Right ventricle myocardium superior (tissue), 1 donor: ENCODE data around the gene SPAG7. TPM values are rescaled to one million over a fixed set of nuclear protein-coding genes. Genes with fewer than 3 reads are reported as not detected.
A peak's percentile ranks its signal among the peaks of the same experiment; 100 is the strongest.
"Not testable (repeated sequence)": the region's sequence is repeated elsewhere in the genome, so short reads cannot be mapped to it uniquely, and the experiment has no call there.

Experiments
- ATAC-seq: fragments of 200-7000 bp; cut with Tn5 transposase; one replicate; pipeline ENCODE4 v1.9.1; 2020; ENCODE audit warnings: mild to moderate bottlenecking; ENCODE audit not compliant: poor library complexity
- DNase-seq: peaks from one replicate; pipeline ENCODE4 v3.0.0-alpha.2; 2020
- intact Hi-C: fragments of 100-400 bp; cut with DNase I; formaldehyde crosslinking; loops from one replicate; pipeline ENCODE4 v1.11.2; 2022
- total RNA-seq: library from RNA; stranded (reverse); fragmentation: NEBNext Ultra II Directional; extraction: Animal tissue kit (Norgen Biotek cat#: 25700); gene quantifications from one replicate; pipeline ENCODE4 v1.2.1, GENCODE V29; 2021
- donor health status: DM: no; HTN: yes; CAD: no; lungs with severe emphysema.

SPAG7 gene
- total RNA-seq, 1 donor from 2014 or later, result 158 TPM

DNA sequence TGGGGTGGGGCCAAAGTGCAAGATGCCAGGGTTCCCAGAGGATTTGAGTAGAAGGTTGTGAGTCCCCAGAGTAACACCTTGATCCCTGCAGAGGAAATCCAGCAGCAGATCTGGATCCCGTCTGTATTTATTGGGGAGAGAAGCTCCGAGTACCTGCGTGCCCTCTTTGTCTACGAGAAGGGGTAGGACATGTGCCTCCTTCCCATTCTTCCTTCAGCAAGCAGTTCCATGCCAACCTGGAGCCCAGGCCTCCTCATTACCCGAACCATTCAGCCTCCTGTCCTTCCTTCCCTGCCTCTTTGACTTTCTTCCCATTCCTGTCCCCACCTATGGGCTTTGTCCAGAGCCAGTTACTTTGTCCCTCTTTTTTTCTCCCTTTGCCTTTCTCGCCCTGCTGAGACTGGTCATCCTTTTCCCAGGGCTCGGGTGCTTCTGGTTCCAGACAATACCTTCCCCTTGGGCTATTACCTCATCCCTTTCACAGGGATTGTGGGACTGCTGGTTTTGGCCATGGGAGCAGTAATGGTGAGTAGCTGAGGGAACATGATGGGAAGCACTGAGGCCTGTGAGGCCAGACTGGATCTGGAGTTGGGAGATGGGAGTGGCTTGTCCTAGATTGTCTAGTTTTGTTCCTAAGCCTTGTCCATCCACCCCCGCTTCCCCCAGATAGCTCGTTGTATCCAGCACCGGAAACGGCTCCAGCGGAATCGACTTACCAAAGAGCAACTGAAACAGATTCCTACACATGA, 24.7 kb downstream of the SPAG7 start:
- no peak for ATAC-seq
- DNase-seq, result no peak
- intact Hi-C loops, result no loop called here

- intact Hi-C loops, result no loop called here
- DNase-seq, result no peak
Measured at GRCh38 chr17:4941319-4941610, 26.4 kb downstream of the SPAG7 start.

DNA sequence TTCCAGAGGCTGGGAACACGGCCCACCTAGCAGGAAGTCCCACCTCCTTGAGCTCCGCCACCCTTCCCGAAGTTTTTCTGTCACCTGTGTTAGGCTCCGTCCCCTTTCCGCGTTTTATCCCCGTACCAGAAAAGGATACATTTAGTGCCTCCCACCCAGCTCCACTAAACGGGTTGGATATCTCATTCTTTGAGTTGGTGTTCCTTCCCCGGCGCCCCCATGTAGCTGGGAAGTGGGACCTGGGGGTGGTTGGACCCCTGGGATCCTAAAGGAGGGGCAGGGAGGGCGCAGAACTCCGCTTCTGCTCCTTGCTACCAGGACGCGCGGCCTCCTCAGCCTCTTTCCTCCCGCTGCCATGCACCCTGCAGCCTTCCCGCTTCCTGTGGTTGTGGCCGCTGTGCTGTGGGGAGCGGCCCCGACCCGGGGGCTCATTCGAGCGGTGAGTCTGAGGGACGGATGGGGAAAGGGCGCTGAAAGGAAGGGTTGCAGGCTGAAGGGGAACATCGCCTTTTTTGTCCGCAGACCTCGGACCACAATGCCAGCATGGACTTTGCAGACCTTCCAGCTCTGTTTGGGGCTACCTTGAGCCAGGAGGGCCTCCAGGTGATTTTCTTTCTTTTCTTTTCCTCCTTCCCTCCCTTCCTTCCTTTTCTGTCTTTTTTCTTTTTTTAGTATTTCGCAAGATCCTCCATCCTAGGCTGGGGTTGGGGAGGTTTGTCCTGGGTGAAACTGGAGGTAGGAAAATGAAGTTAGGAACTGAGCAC, 26.9 kb downstream of the SPAG7 start:
- DNase-seq, result no peak
- intact Hi-C loops, result no loop called here
- ATAC-seq, result peak; percentile 78

More at GRCh38 chr17:4941319-4941610, 26.4 kb downstream of the SPAG7 start:
- ATAC-seq, result no peak

DNA sequence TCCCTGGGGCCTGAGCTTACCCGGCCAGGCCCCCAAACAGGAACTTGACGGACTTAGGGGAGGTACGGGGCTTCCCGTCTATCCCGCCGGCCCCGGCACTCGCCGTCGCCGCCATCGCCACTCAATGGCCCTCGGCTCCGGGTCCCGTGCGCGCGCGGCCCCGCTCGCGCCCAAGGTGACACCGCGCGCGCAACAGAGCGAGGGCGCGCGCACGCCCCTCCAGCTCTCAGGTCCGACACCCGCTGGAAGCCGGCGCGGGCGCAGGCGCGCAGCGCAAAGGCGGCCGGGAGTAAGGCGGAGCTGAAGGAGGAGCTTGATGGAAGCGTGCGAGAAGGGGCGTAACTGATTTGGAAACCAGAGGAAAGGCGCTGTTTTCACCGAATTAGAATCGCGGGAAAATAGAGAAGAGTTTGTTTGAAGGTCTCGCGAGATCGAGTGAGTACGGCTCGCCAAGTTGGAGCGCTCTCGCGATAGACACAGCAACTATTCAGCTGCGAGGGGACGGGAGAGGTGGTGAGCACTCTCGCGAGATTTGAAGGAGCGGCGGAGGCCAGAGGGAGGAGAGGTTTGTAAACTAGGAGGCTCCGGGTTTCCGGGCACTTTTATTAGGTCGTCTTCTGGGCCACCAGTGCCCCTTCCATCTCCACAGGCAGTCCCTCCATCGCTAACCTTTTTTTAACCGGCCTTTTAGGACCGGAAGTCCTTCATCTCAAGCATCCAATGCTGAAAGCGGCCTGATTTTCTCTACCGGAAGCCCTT, 27.6 kb downstream of the SPAG7 start, which contains the start of the genes RNF167 and SLC25A11:
Gene RNF167, plus strand, starts transcription at position 473 of the 759 bp plus-strand sequence. CDS start 642 bp downstream, outside the sequence.
Gene SLC25A11, minus strand, starts transcription at position 251 of the 759 bp plus-strand sequence. Its CDS starts 136 bp downstream, at position 115.
- ATAC-seq (peak; percentile 95), DNase-seq (peak; percentile 95)
- intact Hi-C loops, result no loop called here

DNA sequence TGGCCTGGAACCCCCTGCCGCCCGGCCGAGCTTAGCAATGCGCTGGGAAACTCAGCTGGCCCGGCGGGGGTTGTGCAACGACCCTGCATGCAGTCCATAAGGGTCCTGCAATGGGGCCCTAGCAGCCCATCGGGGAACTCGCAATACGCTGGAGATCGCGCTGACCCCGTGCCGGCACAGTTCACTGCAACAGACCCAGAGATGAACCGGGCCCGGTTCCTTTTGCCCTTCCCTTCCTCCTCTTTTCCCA, 28.1 kb downstream of the SPAG7 start:
- intact Hi-C loops, result no loop called here
- DNase-seq, result no peak
- ATAC-seq, result no peak

DNA sequence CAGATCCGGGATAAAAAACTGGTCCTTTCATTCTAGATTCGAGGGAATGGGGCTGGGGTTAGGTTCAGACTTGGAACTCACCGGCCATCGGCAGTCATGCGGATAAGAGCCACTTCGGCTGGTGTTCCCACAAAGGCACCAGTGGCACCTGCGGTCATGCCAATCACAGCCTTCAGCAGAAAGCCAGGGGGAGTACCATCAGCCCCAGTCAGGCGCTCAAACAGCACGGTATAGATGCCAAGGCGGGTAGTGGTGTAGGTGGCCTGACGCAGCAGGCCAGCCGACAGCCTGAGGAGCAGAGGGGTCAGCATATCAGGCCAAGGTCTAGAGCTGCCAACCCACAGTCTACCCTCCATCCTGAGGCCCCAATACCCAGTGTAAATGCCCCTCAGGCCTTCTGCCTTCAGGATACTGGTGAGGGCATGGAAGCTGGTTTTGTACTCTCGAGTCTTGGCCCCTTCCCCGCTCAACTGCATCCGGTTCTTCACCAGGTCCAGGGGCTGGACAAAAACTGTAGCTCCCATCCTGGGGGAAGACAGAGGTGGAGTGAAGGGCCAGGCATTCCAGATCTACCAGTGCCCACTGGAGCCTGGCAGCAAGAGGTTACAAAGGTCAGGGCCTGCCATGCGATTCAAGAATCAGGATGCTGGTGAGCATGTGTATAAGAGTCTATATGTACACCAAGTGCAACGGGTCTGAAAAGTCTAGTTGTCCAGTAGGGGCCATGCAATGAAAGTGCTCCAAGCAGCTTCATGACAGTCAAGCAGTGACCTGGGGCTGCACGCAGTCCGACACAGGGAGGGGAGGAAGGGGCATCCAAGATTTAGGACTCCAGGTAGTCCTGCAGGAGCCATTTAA, 28.7 kb downstream of the SPAG7 start:
- no peak for ATAC-seq
- intact Hi-C loops, result no loop called here
- DNase-seq, result no peak

GRCh38 chr17:4938069-4938491, 29.5 kb downstream of the SPAG7 start:
- DNase-seq (no peak), ATAC-seq (no peak)
- intact Hi-C loops, result no loop called here

GRCh38 chr17:4937553-4937952, 30.1 kb downstream of the SPAG7 start:
- DNase-seq (no peak), ATAC-seq (no peak)
- intact Hi-C loops, result no loop called here

GRCh38 chr17:4936436-4936835, 31.2 kb downstream of the SPAG7 start:
- ATAC-seq (no peak), DNase-seq (no peak)
- intact Hi-C loops, result no loop called here

- intact Hi-C loops, result no loop called here
- DNase-seq (no peak), ATAC-seq (no peak)
Measured at GRCh38 chr17:4935650-4936049, 32.0 kb downstream of the SPAG7 start.

DNA sequence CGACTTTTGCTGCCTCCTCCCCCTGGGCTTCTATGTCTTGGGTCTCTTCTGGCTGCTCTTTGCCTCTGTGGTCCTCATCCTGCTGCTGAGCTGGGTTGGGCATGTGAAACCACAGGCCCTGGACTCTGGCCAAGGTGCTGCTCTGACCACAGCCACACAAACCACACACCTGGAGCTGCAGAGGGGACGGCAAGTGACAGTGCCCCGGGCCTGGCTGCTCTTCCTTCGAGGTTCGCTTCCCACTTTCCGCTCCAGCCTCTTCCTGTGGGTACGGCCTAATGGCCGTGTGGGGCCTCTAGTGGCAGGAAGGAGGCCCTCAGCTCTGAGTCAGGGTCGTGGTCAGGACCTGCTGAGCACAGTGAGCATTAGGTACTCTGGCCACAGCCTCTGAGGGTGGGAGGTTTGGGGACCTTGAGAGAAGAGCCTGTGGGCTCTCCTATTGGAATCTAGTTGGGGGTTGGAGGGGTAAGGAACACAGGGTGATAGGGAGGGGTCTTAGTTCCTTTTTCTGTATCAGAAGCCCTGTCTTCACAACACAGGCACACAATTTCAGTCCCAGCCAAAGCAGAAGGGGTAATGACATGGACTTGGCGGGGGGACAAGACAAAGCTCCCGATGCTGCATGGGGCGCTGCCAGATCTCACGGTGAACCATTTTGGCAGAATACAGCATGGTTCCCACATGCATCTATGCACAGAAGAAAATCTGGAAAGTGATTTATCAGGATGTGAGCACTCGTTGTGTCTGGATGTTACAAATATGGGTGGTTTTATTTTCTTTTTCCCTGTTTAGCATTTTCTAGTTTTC, 33.2 kb downstream of the SPAG7 start:
- intact Hi-C loops, result no loop called here
- no peak for DNase-seq
- ATAC-seq, result peak; percentile 28

GRCh38 chr17:4933646-4934045, 34.0 kb downstream of the SPAG7 start:
- intact Hi-C loops, result no loop called here
- DNase-seq (no peak), ATAC-seq (no peak)

DNA sequence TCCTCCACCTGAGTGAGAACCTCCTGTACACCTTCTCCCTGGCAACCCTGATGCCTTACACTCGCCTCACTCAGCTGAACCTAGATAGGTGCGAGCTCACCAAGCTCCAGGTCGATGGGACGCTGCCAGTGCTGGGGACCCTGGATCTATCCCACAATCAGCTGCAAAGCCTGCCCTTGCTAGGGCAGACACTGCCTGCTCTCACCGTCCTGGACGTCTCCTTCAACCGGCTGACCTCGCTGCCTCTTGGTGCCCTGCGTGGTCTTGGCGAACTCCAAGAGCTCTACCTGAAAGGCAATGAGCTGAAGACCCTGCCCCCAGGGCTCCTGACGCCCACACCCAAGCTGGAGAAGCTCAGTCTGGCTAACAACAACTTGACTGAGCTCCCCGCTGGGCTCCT, 34.9 kb downstream of the SPAG7 start:
- no peak for DNase-seq
- intact Hi-C loops, result no loop called here
- ATAC-seq, result no peak

DNA sequence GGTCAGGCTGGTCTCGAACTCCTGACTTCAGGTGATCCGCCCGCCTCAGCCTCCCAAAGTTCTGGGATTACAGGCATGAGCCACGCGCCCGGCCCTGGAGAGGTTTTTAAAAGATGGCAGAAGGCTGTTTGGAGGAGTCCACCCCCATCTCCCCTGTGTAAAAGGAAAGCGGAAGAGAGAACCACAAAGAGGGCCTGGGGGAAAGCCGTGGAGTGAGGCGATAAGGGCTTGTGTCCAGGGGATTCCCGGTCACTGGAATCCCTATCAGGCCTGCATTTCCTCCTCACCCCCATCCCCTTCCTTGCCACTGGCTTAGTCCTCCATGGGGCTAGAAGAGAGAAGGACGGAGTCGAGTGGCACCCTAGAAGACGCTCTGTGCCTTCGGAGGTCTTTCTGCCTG, 35.7 kb downstream of the SPAG7 start, which contains the start of gene GP1BA:
Gene GP1BA, plus strand, starts transcription at position 315 of the 400 bp plus-strand sequence. CDS start 328 bp downstream, outside the sequence.
- intact Hi-C loops, result no loop called here
- DNase-seq (no peak), ATAC-seq (no peak)

DNA sequence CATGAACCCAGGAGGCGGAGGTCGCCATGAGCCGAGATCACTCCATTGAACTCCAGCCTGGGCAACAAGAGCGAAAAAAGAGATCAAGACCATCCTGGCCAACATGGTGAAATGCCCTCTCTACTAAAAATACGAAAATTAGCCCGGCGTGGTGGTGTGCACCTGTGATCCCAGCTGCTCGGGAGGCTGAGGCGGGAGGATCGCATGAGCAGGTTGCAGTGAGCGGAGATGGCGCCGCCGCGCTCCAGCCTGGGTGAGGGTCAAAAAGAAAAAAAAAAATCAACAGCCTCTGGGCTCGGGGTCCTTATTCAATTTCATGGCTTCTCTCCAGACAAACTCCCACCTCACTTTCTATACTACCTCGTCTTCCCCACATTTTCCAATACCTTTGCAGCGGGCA, 38.7 kb downstream of the SPAG7 start:
- ATAC-seq (no peak), DNase-seq (no peak)
- intact Hi-C loops, result no loop called here

DNA sequence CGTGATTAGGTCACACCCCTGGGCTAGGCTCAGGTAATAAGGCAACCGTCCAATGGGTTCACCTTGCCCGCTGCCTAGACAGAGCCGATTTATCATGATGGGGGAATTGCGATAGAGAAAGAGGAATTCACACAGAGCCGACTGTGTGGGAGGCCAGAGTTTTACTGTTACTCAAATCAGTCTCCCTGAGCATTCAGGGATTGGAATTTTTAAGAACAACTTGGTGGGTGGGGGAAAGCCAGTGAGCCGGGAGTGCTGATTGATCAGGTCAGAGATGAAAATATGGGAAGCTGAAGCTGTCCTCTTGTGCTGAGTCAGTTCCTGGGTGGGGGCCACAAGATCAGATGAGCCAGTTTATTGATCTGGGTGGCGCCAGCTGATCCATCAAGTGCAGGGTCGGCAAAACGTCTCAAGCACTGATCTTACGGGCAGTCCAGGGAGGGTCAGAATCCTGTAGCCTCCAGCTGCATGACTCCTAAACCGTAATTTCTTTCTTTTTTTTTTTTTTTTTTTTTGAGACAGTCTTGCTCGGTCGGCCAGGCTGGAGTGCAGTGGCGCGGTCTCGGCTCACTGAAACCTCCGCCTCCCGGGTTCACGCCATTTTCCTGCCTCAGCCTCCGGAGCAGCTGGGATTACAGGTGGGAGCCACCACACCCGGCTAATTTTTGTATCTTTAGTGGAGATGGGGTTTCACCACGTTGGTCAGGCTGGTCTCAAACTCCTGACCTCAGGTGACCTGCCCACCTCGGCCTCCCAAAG, 40.9 kb downstream of the SPAG7 start:
- intact Hi-C loops, ATAC-seq, DNase-seq: not testable (repeated sequence)

- intact Hi-C loops, result no loop called here
- DNase-seq (no peak), ATAC-seq (no peak)
Measured at GRCh38 chr17:4921320-4921719, 46.3 kb downstream of the SPAG7 start.
